T-cell (primary cell): ENCODE measurements around the gene FOXP1. TPM values are rescaled to one million over a fixed set of nuclear protein-coding genes. Genes with fewer than 3 reads are reported as not detected.

Experiments used
- ATAC-seq, 4 experiments: fragments of 200-7000 bp in 3 of 4; fragments of 150-1000 bp in 1 of 4; cut with Tn5 transposase; replicated peaks in 1 of 4; 1 replicate in 3 of 4; 2 replicates in 1 of 4; pipeline ENCODE4 v1.10.0; 2021; ENCODE audit warnings: moderate library complexity in 3 of 4, mild to moderate bottlenecking in 2 of 4, moderate number of reproducible peaks in 1 of 4
- CTCF ChIA-PET, 2 donors: fragments of 300-600 bp; sonication (Branson Sonifier 250); formaldehyde crosslinking; loops; one replicate each; lab custom pipeline; 2022; ENCODE audit warnings: antibody characterized with exemption in 2 of 2; lab: Charles Lee
- POLR2A ChIA-PET, 2 donors: fragments of 300-600 bp; sonication (Branson Sonifier 250); formaldehyde crosslinking; loops; one replicate each; lab custom pipeline; 2022; ENCODE audit warnings: antibody characterized with exemption in 2 of 2; lab: Charles Lee
- DNase-seq, 35 experiments: peaks; one replicate each; pipeline versions ENCODE4 v3.0.0 to v3.0.0-alpha.2; 2013 to 2023
- H3K27ac ChIP-seq: one replicate; pipeline ENCODE4 v1.5.1; 2013; ENCODE audit warnings: low read length
- H3K27me3 ChIP-seq, 2 experiments: replicated peaks in 1 of 2; 1 replicate in 1 of 2; 2 replicates in 1 of 2; pipeline versions ENCODE4 v1.6.1 to v1.7.0; 2013; ENCODE audit warnings: low read length in 1 of 2, mixed read lengths in 1 of 2; ENCODE audit not compliant: control insufficient read depth in 2 of 2, insufficient read depth in 2 of 2; ENCODE audit errors: extremely low read depth in 1 of 2
- H3K36me3 ChIP-seq, 2 donors: 1 replicate in 1 of 2; 2 replicates in 1 of 2; pipeline versions ENCODE4 v1.6.1 to v1.7.0; 2013; ENCODE audit warnings: low read length in 1 of 2; ENCODE audit not compliant: control insufficient read depth in 2 of 2, insufficient read depth in 1 of 2; ENCODE audit errors: extremely low read depth in 1 of 2
- H3K4me1 ChIP-seq, 2 experiments: 1 replicate in 1 of 2; 2 replicates in 1 of 2; pipeline versions ENCODE4 v1.6.1 to v1.7.0; 2013; ENCODE audit warnings: low read length in 2 of 2, mixed read lengths in 1 of 2; ENCODE audit not compliant: insufficient read depth in 2 of 2, control insufficient read depth in 1 of 2; ENCODE audit errors: extremely low read depth in 1 of 2
- H3K4me3 ChIP-seq, 2 donors: 1 replicate in 1 of 2; 2 replicates in 1 of 2; pipeline versions ENCODE4 v1.5.1 to v1.7.0; 2013; ENCODE audit warnings: mild to moderate bottlenecking in 2 of 2, low read length in 1 of 2, moderate library complexity in 1 of 2; ENCODE audit not compliant: control insufficient read depth in 1 of 2; ENCODE audit errors: extremely low read depth in 1 of 2
- H3K9me3 ChIP-seq: 2 replicates; pipeline ENCODE4 v1.7.0; 2013
- H3K27ac Mint-ChIP-seq, 2 donors: one replicate each; pipeline ENCODE4 v1.8.0; 2020 to 2021; ENCODE audit warnings: mild to moderate bottlenecking in 2 of 2, mixed read lengths in 2 of 2
- H3K27me3 Mint-ChIP-seq, 2 donors: one replicate each; pipeline ENCODE4 v1.8.0; 2021 to 2022; ENCODE audit warnings: mixed read lengths in 2 of 2
- H3K36me3 Mint-ChIP-seq: one replicate; pipeline ENCODE4 v1.8.0; 2021; ENCODE audit warnings: mixed read lengths
- H3K4me1 Mint-ChIP-seq, 3 donors: one replicate each; pipeline ENCODE4 v1.8.0; 2020 to 2022; ENCODE audit warnings: mixed read lengths in 3 of 3, mild to moderate bottlenecking in 1 of 3
- H3K4me3 Mint-ChIP-seq, 3 donors: one replicate each; pipeline ENCODE4 v1.8.0; 2020 to 2022; ENCODE audit warnings: mild to moderate bottlenecking in 3 of 3, mixed read lengths in 3 of 3, moderate library complexity in 3 of 3
- H3K9me3 Mint-ChIP-seq, 3 donors: one replicate each; pipeline ENCODE4 v1.8.0; 2020 to 2022; ENCODE audit warnings: mixed read lengths in 3 of 3
- WGBS: methylation state at CpG from one replicate; pipeline ENCODE4 v1.1.5; 2013; ENCODE audit warnings: missing lambda C conversion rate; ENCODE audit not compliant: insufficient coverage; 5-methylcytosine and 5-hydroxymethylcytosine counted together
- total RNA-seq, 35 experiments: library from RNA in 6 of 35; stranded (reverse) in 6 of 35; fragments of 120-200 nt in 1 of 35; gene quantifications; one replicate each; pipeline versions ENCODE4 v1.2.1 to v1.2.4 and lab custom pipeline; 2013 to 2026

FOXP1 gene
- total RNA-seq, 5 donors from 2014 or later (not counting 1 experiment from before 2014, with no cell fraction given), result 258 to 586 (median 290) TPM

- DNase-seq (no peak), ATAC-seq (no peak)
- no peaks in the 10 kb centered on the region for H3K9me3 Mint-ChIP-seq
- Histone ChIP-seq H3K4me1 (peaks cover 20 to 27% of the 10 kb centered on the region in 2 experiments), H3K27ac (no peak overlapping the region), H3K27me3 (no peaks in the 10 kb centered on the region), H3K9me3 (no peaks in the 10 kb centered on the region), H3K4me3 (no peak overlapping the region), H3K36me3 (no peaks in the 10 kb centered on the region)
- ChIA-PET CTCF (no interaction called here), POLR2A (interaction anchor here (0.6 kb wide), 3 partner anchors 14 to 1254 kb away, joined by 3 to 5 read pairs (median 4); no protein-coding TSS in a partner anchor)
- H3K36me3 Mint-ChIP-seq, result peaks cover 6% of the 10 kb centered on the region
- H3K4me1 Mint-ChIP-seq, result peaks cover 52 to 64% (median 58%) of the 10 kb centered on the region in 3 donors
- no peak overlapping the region for H3K4me3 Mint-ChIP-seq
- H3K27me3 Mint-ChIP-seq, result no peaks in the 10 kb centered on the region
- 83% methylated on average over 1 of the region's 2 CpGs for WGBS
- peak overlapping the region; percentile 53 to 85 for H3K27ac Mint-ChIP-seq
These were observed 268.1 kb downstream of the FOXP1 start for GRCh38 chr3:71315431-71315830.

- WGBS, result no CpG with 5 or more reads among the region's 2 CpGs
- H3K4me1 Mint-ChIP-seq, result peaks cover 68 to 78% (median 74%) of the 10 kb centered on the region in 3 donors
- H3K9me3 Mint-ChIP-seq, result no peaks in the 10 kb centered on the region
- ATAC-seq (no peak), DNase-seq (no peak)
- no peaks in the 10 kb centered on the region for H3K27me3 ChIP-seq
- H3K27ac Mint-ChIP-seq, result peak overlapping the region in 1 of 2 donors; percentile 31
- ChIA-PET CTCF (no interaction called here), POLR2A (interaction anchor here in 1 of 2 donors (1.1 kb wide), 1 partner anchor 166 kb away, joined by 5 read pairs; no protein-coding TSS in a partner anchor)
- no peaks in the 10 kb centered on the region for H3K9me3 ChIP-seq
- H3K4me1 ChIP-seq, result peaks cover 30 to 32% of the 10 kb centered on the region in 2 experiments
- no peak overlapping the region for H3K27ac ChIP-seq
- peaks cover 6% of the 10 kb centered on the region for H3K36me3 Mint-ChIP-seq
- H3K4me3 ChIP-seq, result no peak overlapping the region
- no peak overlapping the region for H3K4me3 Mint-ChIP-seq
- no peaks in the 10 kb centered on the region for H3K36me3 ChIP-seq
- no peaks in the 10 kb centered on the region for H3K27me3 Mint-ChIP-seq
These were observed 269.7 kb downstream of the FOXP1 start for GRCh38 chr3:71313844-71314243.

- ChIA-PET POLR2A (interaction anchor here in 1 of 2 donors (0.7 kb wide), 1 partner anchor 15 kb away, joined by 3 read pairs; no protein-coding TSS in a partner anchor), CTCF (interaction anchor here (0.6 to 1.1 kb wide), 4 partner anchors 14 to 274 kb away, joined by 3 to 6 read pairs (median 4); no protein-coding TSS in a partner anchor)
- Mint-ChIP-seq H3K9me3 (no peaks in the 10 kb centered on the region), H3K4me3 (peak overlapping the region in 1 of 3 donors; percentile 32), H3K4me1 (peaks cover 75 to 80% (median 78%) of the 10 kb centered on the region in 3 donors), H3K36me3 (peaks cover 13% of the 10 kb centered on the region), H3K27me3 (no peaks in the 10 kb centered on the region), H3K27ac (peak overlapping the region; percentile 82 to 87)
- ATAC-seq (no peak), DNase-seq (no peak)
- Histone ChIP-seq H3K4me3 (no peak overlapping the region), H3K27me3 (no peaks in the 10 kb centered on the region), H3K27ac (no peak overlapping the region), H3K9me3 (no peaks in the 10 kb centered on the region), H3K36me3 (no peaks in the 10 kb centered on the region), H3K4me1 (peaks cover 35 to 39% of the 10 kb centered on the region in 2 experiments)
- 80% methylated on average over 1 of the region's 5 CpGs for WGBS
These were observed 271.1 kb downstream of the FOXP1 start for GRCh38 chr3:71312461-71312860.

GRCh38 chr3:71311661-71312046 is 271.9 kb downstream of the FOXP1 start:
- Histone ChIP-seq H3K27me3 (no peaks in the 10 kb centered on the region), H3K4me3 (no peak overlapping the region), H3K36me3 (no peaks in the 10 kb centered on the region), H3K4me1 (peaks cover 33 to 38% of the 10 kb centered on the region in 2 experiments), H3K27ac (no peak overlapping the region), H3K9me3 (no peaks in the 10 kb centered on the region)
- WGBS, result 100% methylated on average over 1 of the region's 3 CpGs
- ChIA-PET POLR2A (interaction anchor here in 1 of 2 donors (0.5 to 0.7 kb wide), 3 partner anchors 14 to 172 kb away, joined by 3 read pairs; no protein-coding TSS in a partner anchor), CTCF (interaction anchor here (0.6 to 1.1 kb wide), 6 partner anchors 11 to 1534 kb away, joined by 3 read pairs; no protein-coding TSS in a partner anchor)
- H3K27me3 Mint-ChIP-seq, result no peaks in the 10 kb centered on the region
- H3K9me3 Mint-ChIP-seq, result no peaks in the 10 kb centered on the region
- peak overlapping the region in 1 of 3 donors; percentile 1 for H3K4me3 Mint-ChIP-seq
- peaks cover 13% of the 10 kb centered on the region for H3K36me3 Mint-ChIP-seq
- H3K27ac Mint-ChIP-seq, result peak overlapping the region; percentile 82 to 87
- no peak for ATAC-seq
- no peak for DNase-seq
- peaks cover 73 to 78% (median 77%) of the 10 kb centered on the region in 3 donors for H3K4me1 Mint-ChIP-seq

GRCh38 chr3:71310980-71311660 is 272.4 kb downstream of the FOXP1 start:
- 86% methylated on average over 6 of the region's 9 CpGs for WGBS
- H3K36me3 Mint-ChIP-seq, result peaks cover 13% of the 10 kb centered on the region
- DNase-seq (no peak), ATAC-seq (no peak)
- no peaks in the 10 kb centered on the region for H3K27me3 Mint-ChIP-seq
- H3K4me3 Mint-ChIP-seq, result no peak overlapping the region
- CTCF ChIA-PET, result interaction anchor here (0.6 kb wide), 4 partner anchors 11 to 1535 kb away, joined by 3 read pairs; no protein-coding TSS in a partner anchor
- Histone ChIP-seq H3K4me3 (no peak overlapping the region), H3K27me3 (no peaks in the 10 kb centered on the region), H3K9me3 (no peaks in the 10 kb centered on the region), H3K4me1 (peaks cover 29 to 39% of the 10 kb centered on the region in 2 experiments), H3K27ac (peak overlapping the region; percentile 38), H3K36me3 (no peaks in the 10 kb centered on the region)
- POLR2A ChIA-PET, result interaction anchor here in 1 of 2 donors (0.5 to 0.6 kb wide), 2 partner anchors 60 to 173 kb away, joined by 3 read pairs; no protein-coding TSS in a partner anchor
- H3K4me1 Mint-ChIP-seq, result peaks cover 74 to 78% (median 76%) of the 10 kb centered on the region in 3 donors
- no peaks in the 10 kb centered on the region for H3K9me3 Mint-ChIP-seq
- peak overlapping the region; percentile 84 to 87 for H3K27ac Mint-ChIP-seq

GRCh38 chr3:71310359-71310979 is 273.1 kb downstream of the FOXP1 start:
- POLR2A ChIA-PET, result interaction anchor here in 1 of 2 donors (0.6 kb wide), 2 partner anchors 72 to 77 kb away, joined by 3 to 5 read pairs; no protein-coding TSS in a partner anchor
- Histone ChIP-seq H3K27ac (peak overlapping the region; percentile 38), H3K4me3 (no peak overlapping the region), H3K36me3 (no peaks in the 10 kb centered on the region), H3K27me3 (no peaks in the 10 kb centered on the region), H3K4me1 (peaks cover 30 to 41% of the 10 kb centered on the region in 2 experiments), H3K9me3 (no peaks in the 10 kb centered on the region)
- Mint-ChIP-seq H3K4me1 (peaks cover 73 to 78% (median 76%) of the 10 kb centered on the region in 3 donors), H3K27ac (peak overlapping the region; percentile 84 to 87), H3K27me3 (no peaks in the 10 kb centered on the region), H3K9me3 (no peaks in the 10 kb centered on the region), H3K36me3 (peaks cover 13% of the 10 kb centered on the region), H3K4me3 (peak overlapping the region in 1 of 3 donors; percentile 70)
- DNase-seq (no peak), ATAC-seq (no peak)
- CTCF ChIA-PET, result no interaction called here
- 86% methylated on average over 8 of the region's 9 CpGs for whole genome bisulfite sequencing
